Measurements from ENCODE around the gene PIP4K2C. TPM values are rescaled to one million over a fixed set of nuclear protein-coding genes. Genes with fewer than 3 reads are reported as not detected.

PIP4K2C gene
- total and polyA plus RNA-seq, 12 donors, result 5.8 to 17.2 (median 14.1) TPM

- H3K4me1 ChIP-seq, result peaks cover 0 to 89% (median 34%) of the 10 kb centered on the region in 9 donors
- 2 to 4% methylated on average over 29 of the region's 29 CpGs for WGBS, 2 donors
- intact Hi-C loops (cut with DNase I), result no loop called here
- H3K27ac ChIP-seq, result peak overlapping the region; percentile 69 to 92 (median 85)
- H3K9me3 ChIP-seq, result no peaks in the 10 kb centered on the region
- peak overlapping the region; percentile 57 to 80 (median 70) for H3K4me3 ChIP-seq
- H3K27me3 ChIP-seq, result peaks cover 0 to 50% (median 0%) of the 10 kb centered on the region in 7 donors
- peaks cover 0 to 42% (median 3%) of the 10 kb centered on the region in 9 donors for H3K36me3 ChIP-seq
- DNase-seq (peak; percentile 74 to 81), ATAC-seq (peak; percentile 19 to 65 (median 54))
- TF ChIP-seq CTCF (IDR thresholded peaks at IDR 0.05), result no peak
Measured at GRCh38 chr12:57610554-57611107, 19.6 kb downstream of the PIP4K2C start.

GRCh38 chr12:57611108-57611826 lies 20.3 kb downstream of the PIP4K2C start, which contains the start of gene ARHGEF25:
Gene ARHGEF25, plus strand, starts transcription at chr12:57611435. Its CDS starts 460 bp downstream, at chr12:57611895.
- peak; percentile 85 to 89 (median 85) for ATAC-seq
- peaks cover 0 to 49% (median 0%) of the 10 kb centered on the region in 7 donors for H3K27me3 ChIP-seq
- H3K27ac ChIP-seq, result peak within 1 kb of the TSS; percentile 69 to 92 (median 85)
- TF ChIP-seq CTCF (IDR thresholded peaks at IDR 0.05), result no peak
- intact Hi-C loops (cut with DNase I), result no loop called here
- WGBS, 2 donors, result 0 to 1% methylated on average over 52 to 55 of the region's 55 CpGs
- H3K4me1 ChIP-seq, result peaks cover 0 to 89% (median 33%) of the 10 kb centered on the region in 9 donors
- H3K9me3 ChIP-seq, result no peaks in the 10 kb centered on the region
- H3K4me3 ChIP-seq, result peak within 1 kb of the TSS; percentile 57 to 80 (median 70)
- peaks cover 0 to 49% (median 6%) of the 10 kb centered on the region in 9 donors for H3K36me3 ChIP-seq
- peak; percentile 86 to 90 for DNase-seq

GRCh38 chr12:57611827-57612710 lies 21.1 kb downstream of the PIP4K2C start:
- TF ChIP-seq CTCF (IDR thresholded peaks at IDR 0.05), result no peak
- H3K36me3 ChIP-seq, result peaks cover 0 to 50% (median 6%) of the 10 kb centered on the region in 9 donors
- no peaks in the 10 kb centered on the region for H3K9me3 ChIP-seq
- peaks cover 0 to 57% (median 0%) of the 10 kb centered on the region in 7 donors for H3K27me3 ChIP-seq
- WGBS, 2 donors, result 11 to 15% methylated on average over 21 to 23 of the region's 23 CpGs
- H3K27ac ChIP-seq, result peak overlapping the region; percentile 69 to 92 (median 85)
- ATAC-seq, result no peak
- no peak for DNase-seq
- intact Hi-C loops (cut with DNase I), result no loop called here
- H3K4me3 ChIP-seq, result peak overlapping the region; percentile 57 to 80 (median 70)
- H3K4me1 ChIP-seq, result peaks cover 0 to 89% (median 33%) of the 10 kb centered on the region in 9 donors

All from heart right ventricle (tissue), 16 donors.